Dendritic cell treated with granulocyte-macrophage colony-stimulating factor and Interleukin-4, amounts not matched to agents 40 ng/mL and 50 ng/mL, for 4 days (primary cell): ENCODE results near the gene CDC42SE2.
"Not testable (repeated sequence)": the region's sequence is repeated elsewhere in the genome, so short reads cannot be mapped to it uniquely, and the experiment has no call there.

Experiments
- H3K27ac Mint-ChIP-seq: one replicate; pipeline ENCODE4 v1.8.0; 2022; ENCODE audit warnings: mild to moderate bottlenecking, mixed read lengths
- H3K27me3 Mint-ChIP-seq: one replicate; pipeline ENCODE4 v1.8.0; 2022; ENCODE audit warnings: mild to moderate bottlenecking, mixed read lengths
- H3K36me3 Mint-ChIP-seq: one replicate; pipeline ENCODE4 v1.8.0; 2022; ENCODE audit warnings: low read depth, mixed read lengths
- H3K4me1 Mint-ChIP-seq: one replicate; pipeline ENCODE4 v1.8.0; 2022; ENCODE audit warnings: low read depth, mixed read lengths
- H3K4me3 Mint-ChIP-seq: one replicate; pipeline ENCODE4 v1.8.0; 2022; ENCODE audit warnings: mild to moderate bottlenecking, moderate library complexity, mixed read lengths
- H3K9me3 Mint-ChIP-seq: one replicate; pipeline ENCODE4 v1.8.0; 2022; ENCODE audit warnings: mixed read lengths
- intact Hi-C: fragments of 100-400 bp; cut with micrococcal nuclease; formaldehyde crosslinking; loops from one replicate; pipeline ENCODE4 v1.15.0; 2022

Gene CDC42SE2

GRCh38 chr5:131393498-131393968 lies 129.7 kb downstream of the CDC42SE2 start:
- Mint-ChIP-seq H3K27me3 (no peaks in the 10 kb centered on the region), H3K9me3 (peaks cover under 1% of the 10 kb centered on the region), H3K4me1 (no peaks in the 10 kb centered on the region), H3K36me3 (peaks cover 97% of the 10 kb centered on the region), H3K4me3 (no peak overlapping the region), H3K27ac (peak overlapping the region; percentile 17)
- intact Hi-C loops, result no loop called here

- peaks cover 97% of the 10 kb centered on the region for H3K36me3 Mint-ChIP-seq
- peak overlapping the region; percentile 17 for H3K27ac Mint-ChIP-seq
- H3K4me1 Mint-ChIP-seq, result no peaks in the 10 kb centered on the region
- H3K9me3 Mint-ChIP-seq, result peaks cover 6% of the 10 kb centered on the region
- no peaks in the 10 kb centered on the region for H3K27me3 Mint-ChIP-seq
- H3K4me3 Mint-ChIP-seq, result no peak overlapping the region
- intact Hi-C loops, result no loop called here
Observed at GRCh38 chr5:131394128-131394527, 130.3 kb downstream of the CDC42SE2 start.

GRCh38 chr5:131396015-131396414 lies 132.2 kb downstream of the CDC42SE2 start:
- peaks cover 20% of the 10 kb centered on the region for H3K9me3 Mint-ChIP-seq
- intact Hi-C loops, result no loop called here
- H3K4me1 Mint-ChIP-seq, result no peaks in the 10 kb centered on the region
- no peak overlapping the region for H3K4me3 Mint-ChIP-seq
- no peaks in the 10 kb centered on the region for H3K27me3 Mint-ChIP-seq
- H3K27ac Mint-ChIP-seq, result no peak overlapping the region
- peaks cover 91% of the 10 kb centered on the region for H3K36me3 Mint-ChIP-seq

GRCh38 chr5:131396630-131397273 lies 132.9 kb downstream of the CDC42SE2 start:
- Mint-ChIP-seq H3K27ac (no peak overlapping the region), H3K27me3 (no peaks in the 10 kb centered on the region), H3K4me3 (no peak overlapping the region), H3K4me1 (no peaks in the 10 kb centered on the region), H3K36me3 (peaks cover 88% of the 10 kb centered on the region), H3K9me3 (peaks cover 24% of the 10 kb centered on the region)
- intact Hi-C loops, result no loop called here

- Mint-ChIP-seq H3K36me3 (peaks cover 80% of the 10 kb centered on the region), H3K9me3 (peaks cover 38% of the 10 kb centered on the region)
- intact Hi-C loops, H3K27ac Mint-ChIP-seq, H3K4me1 Mint-ChIP-seq, H3K4me3 Mint-ChIP-seq, H3K27me3 Mint-ChIP-seq: not testable (repeated sequence)
Observed at GRCh38 chr5:131399007-131399406, 135.2 kb downstream of the CDC42SE2 start.

- H3K27ac Mint-ChIP-seq, result no peak overlapping the region
- H3K4me3 Mint-ChIP-seq, result no peak overlapping the region
- peaks cover 75% of the 10 kb centered on the region for H3K36me3 Mint-ChIP-seq
- H3K27me3 Mint-ChIP-seq, result no peaks in the 10 kb centered on the region
- H3K9me3 Mint-ChIP-seq, result peaks cover 38% of the 10 kb centered on the region
- no peaks in the 10 kb centered on the region for H3K4me1 Mint-ChIP-seq
- intact Hi-C loops, result no loop called here
Observed at GRCh38 chr5:131400585-131400984, 136.7 kb downstream of the CDC42SE2 start.

GRCh38 chr5:131405674-131406073 lies 141.8 kb downstream of the CDC42SE2 start:
- H3K9me3 Mint-ChIP-seq, result peaks cover 21% of the 10 kb centered on the region
- intact Hi-C loops, result no loop called here
- no peaks in the 10 kb centered on the region for H3K27me3 Mint-ChIP-seq
- no peak overlapping the region for H3K4me3 Mint-ChIP-seq
- H3K4me1 Mint-ChIP-seq, result no peaks in the 10 kb centered on the region
- H3K27ac Mint-ChIP-seq, result no peak overlapping the region
- H3K36me3 Mint-ChIP-seq, result peaks cover 78% of the 10 kb centered on the region

GRCh38 chr5:131406076-131406475 lies 142.2 kb downstream of the CDC42SE2 start:
- intact Hi-C loops, result no loop called here
- H3K4me3 Mint-ChIP-seq, result no peak overlapping the region
- peaks cover 17% of the 10 kb centered on the region for H3K9me3 Mint-ChIP-seq
- peaks cover 78% of the 10 kb centered on the region for H3K36me3 Mint-ChIP-seq
- H3K27ac Mint-ChIP-seq, result no peak overlapping the region
- H3K4me1 Mint-ChIP-seq, result no peaks in the 10 kb centered on the region
- H3K27me3 Mint-ChIP-seq, result no peaks in the 10 kb centered on the region

- H3K27me3 Mint-ChIP-seq, result no peaks in the 10 kb centered on the region
- H3K27ac Mint-ChIP-seq, result no peak overlapping the region
- H3K4me3 Mint-ChIP-seq, result no peak overlapping the region
- H3K36me3 Mint-ChIP-seq, result peaks cover 77% of the 10 kb centered on the region
- peaks cover 10% of the 10 kb centered on the region for H3K9me3 Mint-ChIP-seq
- intact Hi-C loops, result no loop called here
- H3K4me1 Mint-ChIP-seq, result no peaks in the 10 kb centered on the region
Observed at GRCh38 chr5:131406975-131407638, 143.3 kb downstream of the CDC42SE2 start.

GRCh38 chr5:131413605-131414559 lies 150.0 kb downstream of the CDC42SE2 start:
- H3K27me3 Mint-ChIP-seq, result no peaks in the 10 kb centered on the region
- H3K9me3 Mint-ChIP-seq, result no peaks in the 10 kb centered on the region
- intact Hi-C loops, result no loop called here
- H3K27ac Mint-ChIP-seq, result no peak overlapping the region
- H3K4me1 Mint-ChIP-seq, result peaks cover 13% of the 10 kb centered on the region
- peaks cover 54% of the 10 kb centered on the region for H3K36me3 Mint-ChIP-seq
- H3K4me3 Mint-ChIP-seq, result no peak overlapping the region

GRCh38 chr5:131416729-131417128 lies 152.9 kb downstream of the CDC42SE2 start:
- Mint-ChIP-seq H3K36me3 (peaks cover 56% of the 10 kb centered on the region), H3K27ac (no peak overlapping the region), H3K27me3 (no peaks in the 10 kb centered on the region), H3K9me3 (no peaks in the 10 kb centered on the region), H3K4me3 (no peak overlapping the region), H3K4me1 (peaks cover 13% of the 10 kb centered on the region)
- intact Hi-C loops, result loop anchor here (2.0 to 5.0 kb wide), 2 partner anchors 252 to 1309 kb away; partner anchors contain the start of gene HINT1

GRCh38 chr5:131417240-131417869 lies 153.5 kb downstream of the CDC42SE2 start:
- peaks cover 57% of the 10 kb centered on the region for H3K36me3 Mint-ChIP-seq
- no peak overlapping the region for H3K27ac Mint-ChIP-seq
- H3K9me3 Mint-ChIP-seq, result no peaks in the 10 kb centered on the region
- no peak overlapping the region for H3K4me3 Mint-ChIP-seq
- peaks cover 13% of the 10 kb centered on the region for H3K4me1 Mint-ChIP-seq
- H3K27me3 Mint-ChIP-seq, result no peaks in the 10 kb centered on the region
- intact Hi-C loops, result loop anchor here (2.0 to 5.0 kb wide), 2 partner anchors 253 to 1310 kb away; partner anchors contain the start of gene HINT1

- intact Hi-C loops, result loop anchor here (5.0 kb wide), 1 partner anchor 1312 kb away; no protein-coding TSS in a partner anchor
- Mint-ChIP-seq H3K4me1 (peaks cover 12% of the 10 kb centered on the region), H3K27me3 (no peaks in the 10 kb centered on the region), H3K36me3 (peaks cover 60% of the 10 kb centered on the region), H3K4me3 (no peak overlapping the region), H3K9me3 (no peaks in the 10 kb centered on the region), H3K27ac (no peak overlapping the region)
Observed at GRCh38 chr5:131418846-131419245, 155.0 kb downstream of the CDC42SE2 start.
